HUES6 (cell line): Measurements from ENCODE around the gene DCDC2.
"Not testable (repeated sequence)": the region's sequence is repeated elsewhere in the genome, so short reads cannot be mapped to it uniquely, and the experiment has no call there.

Experiments used
- H3K27ac ChIP-seq: 2 replicates; pipeline ENCODE4 v1.7.0; 2013; ENCODE audit warnings: low read depth, mild to moderate bottlenecking, low read length, inconsistent platforms
- H3K27me3 ChIP-seq: 2 replicates; pipeline ENCODE4 v1.6.1; 2013; ENCODE audit warnings: low read length; ENCODE audit not compliant: control insufficient read depth, insufficient read depth
- H3K36me3 ChIP-seq: 2 replicates; pipeline ENCODE4 v1.6.1; 2013; ENCODE audit warnings: low read length; ENCODE audit not compliant: control insufficient read depth, insufficient read depth
- H3K4me1 ChIP-seq: 2 replicates; pipeline ENCODE4 v1.6.1; 2013; ENCODE audit warnings: low read length; ENCODE audit not compliant: control insufficient read depth, insufficient read depth
- H3K4me3 ChIP-seq: 2 replicates; pipeline ENCODE4 v1.5.1; 2013; ENCODE audit warnings: low read depth, low read length
- H3K9ac ChIP-seq: one replicate; pipeline ENCODE4 v1.6.1; 2013; ENCODE audit warnings: mild to moderate bottlenecking, low read length
- H3K9me3 ChIP-seq: 2 replicates; pipeline ENCODE4 v1.6.1; 2013; ENCODE audit warnings: low read depth, low read length; ENCODE audit not compliant: control insufficient read depth, insufficient read depth

The DCDC2 gene

GRCh38 chr6:24147511-24148153 lies 210.2 kb downstream of the DCDC2 start:
- Histone ChIP-seq H3K27ac (no peak overlapping the region), H3K9me3 (no peaks in the 10 kb centered on the region), H3K4me1 (no peaks in the 10 kb centered on the region), H3K27me3 (no peaks in the 10 kb centered on the region), H3K36me3 (no peaks in the 10 kb centered on the region), H3K9ac (no peak overlapping the region), H3K4me3 (no peak overlapping the region)

- Histone ChIP-seq H3K27ac (no peak overlapping the region), H3K9ac (no peak overlapping the region), H3K9me3 (no peaks in the 10 kb centered on the region), H3K27me3 (no peaks in the 10 kb centered on the region), H3K4me1 (no peaks in the 10 kb centered on the region), H3K36me3 (no peaks in the 10 kb centered on the region), H3K4me3 (no peak overlapping the region)
Measured at GRCh38 chr6:24146871-24147270, 211.0 kb downstream of the DCDC2 start.

- H3K27ac ChIP-seq: no peak overlapping the region
- no peak overlapping the region for H3K9ac ChIP-seq
- no peaks in the 10 kb centered on the region for H3K9me3 ChIP-seq
- no peak overlapping the region for H3K4me3 ChIP-seq
- no peaks in the 10 kb centered on the region; the same call in 1 of the 2 replicates for H3K27me3 ChIP-seq
- no peaks in the 10 kb centered on the region for H3K4me1 ChIP-seq
- H3K36me3 ChIP-seq: no peaks in the 10 kb centered on the region
Measured at GRCh38 chr6:24145690-24146131, 212.1 kb downstream of the DCDC2 start.

- H3K9ac ChIP-seq, H3K27me3 ChIP-seq, H3K27ac ChIP-seq, H3K36me3 ChIP-seq, H3K9me3 ChIP-seq, H3K4me1 ChIP-seq, H3K4me3 ChIP-seq: not testable (repeated sequence)
Measured at GRCh38 chr6:24142733-24143132, 215.1 kb downstream of the DCDC2 start.

GRCh38 chr6:24140591-24140990 lies 217.3 kb downstream of the DCDC2 start:
- H3K4me1 ChIP-seq: no peaks in the 10 kb centered on the region
- no peak overlapping the region for H3K4me3 ChIP-seq
- H3K36me3 ChIP-seq: no peaks in the 10 kb centered on the region
- H3K27ac ChIP-seq: no peak overlapping the region
- H3K27me3 ChIP-seq: peaks cover 7% of the 10 kb centered on the region; the same call in 1 of the 2 replicates
- no peak overlapping the region for H3K9ac ChIP-seq
- no peaks in the 10 kb centered on the region for H3K9me3 ChIP-seq

GRCh38 chr6:24139639-24140038 lies 218.2 kb downstream of the DCDC2 start:
- Histone ChIP-seq H3K27me3 (peaks cover 7% of the 10 kb centered on the region; the same call in 1 of the 2 replicates), H3K36me3 (no peaks in the 10 kb centered on the region), H3K9ac (no peak overlapping the region)

GRCh38 chr6:24139080-24139479 lies 218.8 kb downstream of the DCDC2 start:
- no peaks in the 10 kb centered on the region for H3K9me3 ChIP-seq
- no peaks in the 10 kb centered on the region for H3K4me1 ChIP-seq
- no peak overlapping the region for H3K9ac ChIP-seq
- no peak overlapping the region for H3K4me3 ChIP-seq
- H3K27me3 ChIP-seq: peaks cover 7% of the 10 kb centered on the region; the same call in 1 of the 2 replicates
- H3K36me3 ChIP-seq: no peaks in the 10 kb centered on the region
- H3K27ac ChIP-seq: no peak overlapping the region

More at GRCh38 chr6:24139639-24140038, 218.2 kb downstream of the DCDC2 start:
- no peaks in the 10 kb centered on the region for H3K9me3 ChIP-seq
- no peak overlapping the region for H3K27ac ChIP-seq
- no peaks in the 10 kb centered on the region for H3K4me1 ChIP-seq
- H3K4me3 ChIP-seq: no peak overlapping the region

- Histone ChIP-seq H3K36me3 (no peaks in the 10 kb centered on the region), H3K9ac (no peak overlapping the region), H3K4me1 (no peaks in the 10 kb centered on the region), H3K27me3 (peaks cover 14% of the 10 kb centered on the region; the same call in 1 of the 2 replicates), H3K27ac (no peak overlapping the region), H3K4me3 (no peak overlapping the region), H3K9me3 (no peaks in the 10 kb centered on the region)
Measured at GRCh38 chr6:24131751-24132150, 226.1 kb downstream of the DCDC2 start.

- no peaks in the 10 kb centered on the region for H3K36me3 ChIP-seq
- H3K4me3 ChIP-seq: no peak overlapping the region
- no peaks in the 10 kb centered on the region for H3K9me3 ChIP-seq
- peaks cover 6% of the 10 kb centered on the region; the same call in 1 of the 2 replicates for H3K4me1 ChIP-seq
- H3K9ac ChIP-seq: no peak overlapping the region
- peaks cover 20% of the 10 kb centered on the region; the same call in 1 of the 2 replicates for H3K27me3 ChIP-seq
- no peak overlapping the region for H3K27ac ChIP-seq
Measured at GRCh38 chr6:24127316-24127715, 230.5 kb downstream of the DCDC2 start.

- H3K9me3 ChIP-seq: no peaks in the 10 kb centered on the region
- H3K4me3 ChIP-seq: peak overlapping the region; percentile 76
- H3K9ac ChIP-seq: no peak overlapping the region
- H3K36me3 ChIP-seq: no peaks in the 10 kb centered on the region
- H3K4me1 ChIP-seq: peaks cover 6% of the 10 kb centered on the region; the same call in 1 of the 2 replicates
- H3K27ac ChIP-seq: no peak overlapping the region
- peaks cover 24% of the 10 kb centered on the region; the same call in 1 of the 2 replicates for H3K27me3 ChIP-seq
Measured at GRCh38 chr6:24126586-24127192, 231.2 kb downstream of the DCDC2 start.

- Histone ChIP-seq H3K27me3 (peaks cover 21% of the 10 kb centered on the region; the same call in 1 of the 2 replicates), H3K4me3 (peak within 1 kb of the TSS; percentile 76), H3K27ac (no peak within 1 kb of the TSS), H3K9ac (no peak within 1 kb of the TSS), H3K36me3 (no peaks in the 10 kb centered on the region), H3K9me3 (no peaks in the 10 kb centered on the region), H3K4me1 (peaks cover 6% of the 10 kb centered on the region; the same call in 1 of the 2 replicates)
Measured at GRCh38 chr6:24125980-24126379, 231.9 kb downstream of the DCDC2 start, which contains the start of gene NRSN1. Gene NRSN1 (plus strand): TSS chr6:24126215. CDS start chr6:24134328, 8,113 bp downstream.
